ENCODE measurements around the gene CYB5D1.
"Not testable (repeated sequence)": the region's sequence is repeated elsewhere in the genome, so short reads cannot be mapped to it uniquely, and the experiment has no call there.

The CYB5D1 gene, protein sequence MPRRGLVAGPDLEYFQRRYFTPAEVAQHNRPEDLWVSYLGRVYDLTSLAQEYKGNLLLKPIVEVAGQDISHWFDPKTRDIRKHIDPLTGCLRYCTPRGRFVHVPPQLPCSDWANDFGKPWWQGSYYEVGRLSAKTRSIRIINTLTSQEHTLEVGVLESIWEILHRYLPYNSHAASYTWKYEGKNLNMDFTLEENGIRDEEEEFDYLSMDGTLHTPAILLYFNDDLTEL

GRCh38 chr17:7857713-7858521 is at the start of gene CYB5D1:
CYB5D1 (plus strand) TSS chr17:7858003; CDS start chr17:7858135, 132 bp downstream.
- Histone ChIP-seq H3K27ac (ENCODE audit: low read depth, low read length) (peak within 1 kb of the TSS; percentile 96), H3K9me3 (ENCODE audit: control insufficient read depth, insufficient read depth, low read length) (no peaks in the 10 kb centered on the region), H3K9ac (ENCODE audit: low read depth, low read length) (peak within 1 kb of the TSS; percentile 94), H3K36me3 (ENCODE audit: control insufficient read depth, insufficient read depth, low read length) (peaks cover 10% of the 10 kb centered on the region; the same call in 1 of the 2 replicates), H3K4me1 (ENCODE audit: control insufficient read depth, insufficient read depth, low read length) (peaks cover 25% of the 10 kb centered on the region), H3K27me3 (ENCODE audit: control insufficient read depth, insufficient read depth, low read length) (peaks cover 40% of the 10 kb centered on the region), H3K4me3 (ENCODE audit: low read depth, low read length) (peak within 1 kb of the TSS; percentile 92)

DNA sequence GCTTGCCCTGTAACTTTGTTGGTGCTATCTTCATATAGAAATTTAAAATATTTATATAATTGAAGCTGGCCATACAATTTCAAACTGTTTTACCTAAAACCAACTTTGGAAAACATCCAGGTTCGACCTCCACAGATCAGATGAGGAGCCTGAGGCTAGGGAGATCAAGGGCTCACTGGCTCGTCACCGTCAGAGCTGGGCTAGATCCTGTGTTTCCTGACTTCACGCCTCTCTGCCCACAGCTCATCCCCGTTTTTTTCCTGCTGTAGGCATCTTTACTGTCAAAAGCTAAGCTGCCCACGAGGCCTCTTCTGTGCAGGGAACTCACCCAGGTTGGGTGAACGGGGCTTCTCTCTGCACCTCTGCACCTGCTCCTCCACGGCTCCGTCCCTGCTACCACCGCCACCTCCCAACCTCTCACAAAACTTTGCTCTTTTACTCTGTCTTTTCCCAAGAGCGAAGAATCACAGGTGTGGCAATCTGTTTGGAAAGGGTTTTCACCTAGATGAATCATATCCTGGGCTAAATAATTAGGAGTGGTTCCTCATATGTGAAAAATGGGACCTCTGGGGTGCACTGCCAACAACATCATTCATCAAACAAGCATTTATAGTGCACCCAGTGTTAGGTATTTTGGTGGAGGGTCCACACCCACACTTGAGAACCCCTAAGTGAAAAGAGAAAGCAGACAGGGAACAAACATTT is 48.6 kb upstream of the CYB5D1 start:
- no peaks in the 10 kb centered on the region for H3K9me3 ChIP-seq (ENCODE audit: control insufficient read depth, insufficient read depth, low read length)
- H3K9ac ChIP-seq (ENCODE audit: low read depth, low read length) = no peak overlapping the region
- H3K4me1 ChIP-seq (ENCODE audit: control insufficient read depth, insufficient read depth, low read length) = no peaks in the 10 kb centered on the region
- no peaks in the 10 kb centered on the region for H3K27me3 ChIP-seq (ENCODE audit: control insufficient read depth, insufficient read depth, low read length)
- H3K4me3 ChIP-seq (ENCODE audit: low read depth, low read length) = no peak overlapping the region
- no peak overlapping the region for H3K27ac ChIP-seq (ENCODE audit: low read depth, low read length)
- H3K36me3 ChIP-seq (ENCODE audit: control insufficient read depth, insufficient read depth, low read length) = no peaks in the 10 kb centered on the region

DNA sequence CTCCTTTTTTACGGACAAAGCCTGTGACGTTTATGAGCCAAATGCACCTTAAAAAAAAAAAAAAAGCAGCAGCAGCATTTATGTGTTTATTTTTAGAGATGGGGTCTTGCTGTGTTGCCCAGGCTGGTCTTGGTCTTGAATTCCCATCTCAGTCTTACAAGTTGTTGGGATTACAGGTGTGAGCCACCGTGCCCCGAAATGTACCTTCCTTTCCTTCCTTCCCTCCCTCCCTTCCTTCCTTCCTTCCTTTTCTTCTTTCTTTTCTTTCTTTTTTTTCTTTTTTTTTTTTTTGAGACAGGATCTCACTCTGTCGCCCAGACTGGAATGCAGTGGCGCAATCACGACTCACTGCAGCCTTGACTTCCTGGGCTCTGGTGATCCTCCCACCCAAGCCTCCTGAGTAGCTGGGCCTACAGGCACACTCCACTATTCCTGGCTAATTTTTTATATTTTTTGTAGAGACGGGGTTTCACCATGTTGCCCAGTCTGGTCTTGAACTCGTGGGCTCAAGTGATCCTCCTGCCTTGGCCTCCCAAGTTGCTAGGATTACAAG is 47.9 kb upstream of the CYB5D1 start:
- not testable (repeated sequence) for H3K4me1 ChIP-seq (ENCODE audit: control insufficient read depth, insufficient read depth, low read length); H3K4me3 ChIP-seq (ENCODE audit: low read depth, low read length); H3K27ac ChIP-seq (ENCODE audit: low read depth, low read length); H3K27me3 ChIP-seq (ENCODE audit: control insufficient read depth, insufficient read depth, low read length); H3K36me3 ChIP-seq (ENCODE audit: control insufficient read depth, insufficient read depth, low read length); H3K9ac ChIP-seq (ENCODE audit: low read depth, low read length); H3K9me3 ChIP-seq (ENCODE audit: control insufficient read depth, insufficient read depth, low read length)

GRCh38 chr17:7811251-7811650 is 46.6 kb upstream of the CYB5D1 start:
- H3K27me3 ChIP-seq (ENCODE audit: control insufficient read depth, insufficient read depth, low read length) = no peaks in the 10 kb centered on the region
- no peak overlapping the region for H3K4me3 ChIP-seq (ENCODE audit: low read depth, low read length)
- H3K27ac ChIP-seq (ENCODE audit: low read depth, low read length) = no peak overlapping the region
- no peaks in the 10 kb centered on the region for H3K9me3 ChIP-seq (ENCODE audit: control insufficient read depth, insufficient read depth, low read length)
- no peaks in the 10 kb centered on the region for H3K36me3 ChIP-seq (ENCODE audit: control insufficient read depth, insufficient read depth, low read length)
- H3K9ac ChIP-seq (ENCODE audit: low read depth, low read length) = no peak overlapping the region
- no peaks in the 10 kb centered on the region for H3K4me1 ChIP-seq (ENCODE audit: control insufficient read depth, insufficient read depth, low read length)

- Histone ChIP-seq H3K4me1 (ENCODE audit: control insufficient read depth, insufficient read depth, low read length) (no peaks in the 10 kb centered on the region), H3K9ac (ENCODE audit: low read depth, low read length) (no peak overlapping the region), H3K27me3 (ENCODE audit: control insufficient read depth, insufficient read depth, low read length) (no peaks in the 10 kb centered on the region; the same call in 1 of the 2 replicates), H3K27ac (ENCODE audit: low read depth, low read length) (no peak overlapping the region), H3K4me3 (ENCODE audit: low read depth, low read length) (no peak overlapping the region), H3K36me3 (ENCODE audit: control insufficient read depth, insufficient read depth, low read length) (no peaks in the 10 kb centered on the region), H3K9me3 (ENCODE audit: control insufficient read depth, insufficient read depth, low read length) (no peaks in the 10 kb centered on the region)
These were observed 42.8 kb upstream of the CYB5D1 start for GRCh38 chr17:7814969-7815368.

GRCh38 chr17:7816926-7817642 is 40.7 kb upstream of the CYB5D1 start:
- no peaks in the 10 kb centered on the region for H3K9me3 ChIP-seq (ENCODE audit: control insufficient read depth, insufficient read depth, low read length)
- no peaks in the 10 kb centered on the region for H3K4me1 ChIP-seq (ENCODE audit: control insufficient read depth, insufficient read depth, low read length)
- no peak overlapping the region for H3K27ac ChIP-seq (ENCODE audit: low read depth, low read length)
- H3K36me3 ChIP-seq (ENCODE audit: control insufficient read depth, insufficient read depth, low read length) = no peaks in the 10 kb centered on the region
- H3K4me3 ChIP-seq (ENCODE audit: low read depth, low read length) = no peak overlapping the region
- peaks cover 4% of the 10 kb centered on the region; the same call in 1 of the 2 replicates for H3K27me3 ChIP-seq (ENCODE audit: control insufficient read depth, insufficient read depth, low read length)
- no peak overlapping the region for H3K9ac ChIP-seq (ENCODE audit: low read depth, low read length)

DNA sequence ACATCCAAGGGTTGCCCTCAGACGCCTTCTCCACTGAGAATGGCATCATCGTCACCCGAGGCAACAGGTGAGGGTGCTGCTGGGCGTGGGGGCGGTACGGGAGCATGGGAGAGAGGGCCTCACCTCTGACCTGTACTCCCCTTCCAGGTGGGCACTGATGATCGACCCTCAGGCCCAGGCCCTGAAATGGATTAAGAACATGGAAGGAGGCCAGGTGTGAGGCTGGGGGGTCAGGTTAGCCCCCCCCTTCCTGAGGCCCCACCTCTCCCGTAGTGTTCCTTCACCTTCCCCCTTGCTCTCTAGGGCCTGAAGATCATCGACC is 40.2 kb upstream of the CYB5D1 start:
- Histone ChIP-seq H3K9me3 (ENCODE audit: control insufficient read depth, insufficient read depth, low read length) (no peaks in the 10 kb centered on the region), H3K27ac (ENCODE audit: low read depth, low read length) (no peak overlapping the region), H3K36me3 (ENCODE audit: control insufficient read depth, insufficient read depth, low read length) (no peaks in the 10 kb centered on the region), H3K27me3 (ENCODE audit: control insufficient read depth, insufficient read depth, low read length) (peaks cover 4% of the 10 kb centered on the region; the same call in 1 of the 2 replicates), H3K4me3 (ENCODE audit: low read depth, low read length) (no peak overlapping the region), H3K4me1 (ENCODE audit: control insufficient read depth, insufficient read depth, low read length) (no peaks in the 10 kb centered on the region), H3K9ac (ENCODE audit: low read depth, low read length) (no peak overlapping the region)

- Histone ChIP-seq H3K4me3 (ENCODE audit: low read depth, low read length) (no peak overlapping the region), H3K4me1 (ENCODE audit: control insufficient read depth, insufficient read depth, low read length) (no peaks in the 10 kb centered on the region), H3K9me3 (ENCODE audit: control insufficient read depth, insufficient read depth, low read length) (no peaks in the 10 kb centered on the region), H3K27ac (ENCODE audit: low read depth, low read length) (no peak overlapping the region), H3K36me3 (ENCODE audit: control insufficient read depth, insufficient read depth, low read length) (no peaks in the 10 kb centered on the region), H3K9ac (ENCODE audit: low read depth, low read length) (no peak overlapping the region), H3K27me3 (ENCODE audit: control insufficient read depth, insufficient read depth, low read length) (peaks cover 4% of the 10 kb centered on the region; the same call in 1 of the 2 replicates)
These were observed 39.8 kb upstream of the CYB5D1 start for GRCh38 chr17:7818026-7818425.

DNA sequence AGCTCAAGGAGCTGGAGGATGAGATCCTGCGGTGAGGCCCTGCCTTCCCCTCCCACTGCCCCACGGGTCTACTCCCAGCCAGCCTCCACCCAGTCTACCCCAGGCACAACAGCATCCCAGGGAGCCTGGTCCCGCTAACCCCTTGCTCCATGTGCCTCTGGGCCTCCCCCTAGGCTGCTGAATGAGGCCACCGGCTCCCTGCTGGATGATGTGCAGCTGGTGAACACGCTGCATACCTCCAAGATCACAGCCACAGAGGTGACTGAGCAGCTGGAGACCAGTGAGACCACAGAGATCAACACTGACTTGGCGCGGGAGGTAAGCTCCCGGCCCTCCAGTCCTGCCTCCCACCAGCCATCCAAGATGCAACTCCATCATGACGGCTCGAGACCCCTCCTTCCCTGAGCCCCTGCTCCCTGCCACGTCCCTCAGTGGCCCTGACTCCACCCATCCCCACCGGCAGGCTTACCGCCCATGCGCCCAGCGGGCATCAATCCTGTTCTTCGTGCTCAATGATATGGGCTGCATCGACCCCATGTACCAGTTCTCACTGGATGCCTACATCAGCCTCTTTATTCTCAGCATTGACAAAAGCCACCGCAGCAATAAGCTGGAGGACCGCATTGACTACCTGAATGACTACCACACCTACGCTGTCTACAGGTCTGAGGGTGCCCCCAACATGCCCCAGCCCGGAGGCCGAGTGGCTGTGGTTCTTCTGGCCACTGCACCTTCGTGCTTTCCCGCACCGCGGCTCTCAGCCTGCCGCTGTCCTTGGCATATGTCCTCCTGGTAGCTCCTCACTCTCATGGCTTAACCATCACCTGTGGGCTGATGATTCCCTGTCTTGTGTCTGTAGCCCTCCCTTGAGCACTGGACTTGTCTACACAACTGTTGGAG is 38.8 kb upstream of the CYB5D1 start:
- H3K4me3 ChIP-seq (ENCODE audit: low read depth, low read length) = no peak overlapping the region
- peaks cover 7% of the 10 kb centered on the region; the same call in 1 of the 2 replicates for H3K4me1 ChIP-seq (ENCODE audit: control insufficient read depth, insufficient read depth, low read length)
- H3K9me3 ChIP-seq (ENCODE audit: control insufficient read depth, insufficient read depth, low read length) = no peaks in the 10 kb centered on the region
- no peaks in the 10 kb centered on the region for H3K36me3 ChIP-seq (ENCODE audit: control insufficient read depth, insufficient read depth, low read length)
- H3K9ac ChIP-seq (ENCODE audit: low read depth, low read length) = no peak overlapping the region
- peaks cover 12% of the 10 kb centered on the region for H3K27me3 ChIP-seq (ENCODE audit: control insufficient read depth, insufficient read depth, low read length)
- no peak overlapping the region for H3K27ac ChIP-seq (ENCODE audit: low read depth, low read length)

- no peak overlapping the region for H3K9ac ChIP-seq (ENCODE audit: low read depth, low read length)
- peaks cover 7% of the 10 kb centered on the region; the same call in 1 of the 2 replicates for H3K4me1 ChIP-seq (ENCODE audit: control insufficient read depth, insufficient read depth, low read length)
- H3K27me3 ChIP-seq (ENCODE audit: control insufficient read depth, insufficient read depth, low read length) = peaks cover 24% of the 10 kb centered on the region
- no peak overlapping the region for H3K4me3 ChIP-seq (ENCODE audit: low read depth, low read length)
- H3K9me3 ChIP-seq (ENCODE audit: control insufficient read depth, insufficient read depth, low read length) = no peaks in the 10 kb centered on the region
- H3K27ac ChIP-seq (ENCODE audit: low read depth, low read length) = no peak overlapping the region
- H3K36me3 ChIP-seq (ENCODE audit: control insufficient read depth, insufficient read depth, low read length) = no peaks in the 10 kb centered on the region
These were observed 37.6 kb upstream of the CYB5D1 start for GRCh38 chr17:7820231-7820630.

Measured in HUES48 (cell line).